Measurements from ENCODE around the gene THYN1.
"Not testable (repeated sequence)": the region's sequence is repeated elsewhere in the genome, so short reads cannot be mapped to it uniquely, and the experiment has no call there.

Gene THYN1

GRCh38 chr11:134253188-134253993 is at the start of gene THYN1, which contains the start of gene ACAD8:
THYN1 (minus strand) TSS chr11:134253352; CDS start chr11:134252882, 470 bp downstream.
ACAD8 (plus strand) TSS chr11:134253568; CDS start chr11:134253601, 33 bp downstream.
- DNase-seq, result peak; percentile 93

GRCh38 chr11:134294664-134295063 is 41.5 kb upstream of the THYN1 start:
- no peak for DNase-seq

- no peak for DNase-seq
These were observed 40.3 kb upstream of the THYN1 start for GRCh38 chr11:134293119-134294113.

GRCh38 chr11:134292661-134293060 is 39.5 kb upstream of the THYN1 start:
- no peak for DNase-seq

- DNase-seq, result no peak
These were observed 38.0 kb upstream of the THYN1 start for GRCh38 chr11:134291196-134291595.

- no peak for DNase-seq
These were observed 37.5 kb upstream of the THYN1 start for GRCh38 chr11:134290646-134291045.

GRCh38 chr11:134289789-134290188 is 36.6 kb upstream of the THYN1 start:
- DNase-seq, result no peak

GRCh38 chr11:134289167-134289566 is 36.0 kb upstream of the THYN1 start:
- no peak for DNase-seq

- DNase-seq, result no peak
These were observed 35.3 kb upstream of the THYN1 start for GRCh38 chr11:134288486-134288885.

GRCh38 chr11:134287561-134287960 is 34.4 kb upstream of the THYN1 start:
- no peak for DNase-seq

GRCh38 chr11:134284349-134284748 is 31.2 kb upstream of the THYN1 start:
- not testable (repeated sequence) for DNase-seq

- DNase-seq, result no peak
These were observed 30.5 kb upstream of the THYN1 start for GRCh38 chr11:134283461-134284230.

- no peak for DNase-seq
These were observed 29.2 kb upstream of the THYN1 start for GRCh38 chr11:134282121-134283045.

GRCh38 chr11:134281635-134282034 is 28.5 kb upstream of the THYN1 start:
- DNase-seq, result not testable (repeated sequence)

GRCh38 chr11:134278356-134278755 is 25.2 kb upstream of the THYN1 start:
- DNase-seq, result no peak

- DNase-seq, result no peak
These were observed 24.2 kb upstream of the THYN1 start for GRCh38 chr11:134277183-134278001.

- no peak for DNase-seq
These were observed 23.4 kb upstream of the THYN1 start for GRCh38 chr11:134276396-134277182.

- DNase-seq, result no peak
These were observed 22.6 kb upstream of the THYN1 start, which contains the start of gene GLB1L3 for GRCh38 chr11:134275534-134276395. GLB1L3 (plus strand) TSS chr11:134276379; CDS start chr11:134276741, 362 bp downstream.

GRCh38 chr11:134275188-134275533 is 22.0 kb upstream of the THYN1 start:
- DNase-seq, result no peak
